Left renal pelvis (tissue), 4 donors: Measurements from ENCODE around the gene MED28. TPM values are rescaled to one million over a fixed set of nuclear protein-coding genes. Genes with fewer than 3 reads are reported as not detected.
"Not testable (repeated sequence)": the region's sequence is repeated elsewhere in the genome, so short reads cannot be mapped to it uniquely, and the experiment has no call there.

Experiments used
- DNase-seq, 4 donors: peaks; one replicate each; pipeline ENCODE4 v3.0.0-alpha.2; 2013; ENCODE audit warnings: low read depth in 4 of 4, low spot score in 3 of 4
- polyA plus RNA-seq, 4 donors: library from polyadenylated mRNA; unstranded; fragments of 120-200 nt; gene quantifications; one replicate each; pipeline ENCODE4 v1.2.1, GENCODE V29; 2013; ENCODE audit not compliant: insufficient read length in 4 of 4

Gene MED28, protein sequence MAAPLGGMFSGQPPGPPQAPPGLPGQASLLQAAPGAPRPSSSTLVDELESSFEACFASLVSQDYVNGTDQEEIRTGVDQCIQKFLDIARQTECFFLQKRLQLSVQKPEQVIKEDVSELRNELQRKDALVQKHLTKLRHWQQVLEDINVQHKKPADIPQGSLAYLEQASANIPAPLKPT
- polyA plus RNA-seq = 10 to 100 TPM; 55.3 to 69.3 (median 67.1) TPM

DNA sequence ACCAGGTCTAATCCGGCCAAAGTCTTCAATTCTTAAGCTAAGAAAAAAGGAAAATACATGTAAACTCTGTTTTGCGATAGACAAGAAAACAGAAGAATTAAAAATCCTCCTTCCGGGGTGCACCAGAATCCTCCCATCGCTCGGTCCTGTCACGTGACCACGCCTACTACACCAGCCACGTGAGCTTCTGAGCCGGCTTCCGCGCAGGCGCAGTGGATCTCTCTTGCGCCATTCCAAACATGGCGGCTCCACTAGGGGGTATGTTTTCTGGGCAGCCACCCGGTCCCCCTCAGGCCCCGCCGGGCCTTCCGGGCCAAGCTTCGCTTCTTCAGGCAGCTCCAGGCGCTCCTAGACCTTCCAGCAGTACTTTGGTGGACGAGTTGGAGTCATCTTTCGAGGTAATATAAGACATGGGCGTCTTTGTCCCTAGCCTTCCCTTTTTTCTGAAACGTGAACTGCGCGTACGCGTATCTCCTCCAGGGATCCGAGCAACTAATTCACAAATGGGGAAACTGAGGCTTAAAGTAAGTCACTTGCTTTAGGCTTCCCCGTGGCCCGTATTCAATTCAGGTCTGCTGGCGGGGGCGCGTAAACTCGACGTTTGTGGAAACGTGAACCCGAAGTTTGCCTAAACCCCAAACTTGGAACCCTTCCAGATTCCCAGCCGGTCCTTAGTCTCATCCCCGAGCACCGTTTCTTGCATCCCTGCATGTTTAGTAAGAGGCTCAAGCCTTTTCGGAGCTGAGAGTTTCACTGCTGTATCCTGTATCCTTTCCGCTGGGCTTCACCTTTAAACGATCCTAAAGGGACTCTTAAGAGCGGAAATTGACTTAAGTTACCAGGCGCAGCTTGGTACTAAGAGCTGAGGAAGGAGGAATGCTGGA lies at the start of gene MED28:
Gene MED28, plus strand, starts transcription at position 226 of the 884 bp plus-strand sequence. Its CDS starts 14 bp downstream, at position 240.
- DNase-seq = peak; percentile 88 to 91 (median 90)

DNA sequence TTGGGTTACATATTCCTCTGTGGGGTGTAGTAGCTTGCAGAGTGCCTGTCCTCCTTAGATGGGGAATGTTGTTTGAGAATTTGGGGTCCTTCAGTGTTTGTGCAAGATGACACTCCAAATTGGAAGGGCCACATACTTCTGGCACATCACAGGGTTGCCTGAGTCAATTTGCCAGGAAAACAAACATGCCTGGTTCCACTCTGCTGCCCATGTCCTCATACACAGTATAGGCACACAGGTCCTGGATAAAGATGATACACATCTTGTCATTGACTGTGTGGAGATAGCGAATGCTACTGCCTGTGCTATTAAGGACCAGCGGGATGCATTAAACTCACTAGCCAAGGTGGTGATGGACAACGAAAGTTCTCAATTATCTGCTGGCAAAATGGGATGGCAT lies 48.6 kb upstream of the MED28 start:
- no peak for DNase-seq

DNA sequence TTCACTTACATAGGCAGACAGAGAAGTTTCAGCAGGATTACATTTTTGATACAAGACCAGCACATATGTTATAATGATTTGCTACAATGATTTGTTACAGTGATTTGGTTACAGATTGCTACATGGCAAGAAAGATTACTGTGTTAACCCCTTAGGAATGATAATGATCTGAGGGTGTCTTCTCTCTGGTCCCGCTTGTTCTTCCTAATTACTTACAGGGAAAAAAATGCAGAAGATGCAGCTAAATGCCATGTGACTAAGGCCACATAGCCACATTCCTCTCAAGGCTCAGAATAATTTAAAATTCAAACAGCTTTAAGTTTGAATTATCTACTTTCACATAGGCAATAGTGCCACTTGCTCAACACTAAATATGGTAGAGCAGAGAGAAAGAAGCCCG lies 47.2 kb upstream of the MED28 start:
- DNase-seq = no peak

DNA sequence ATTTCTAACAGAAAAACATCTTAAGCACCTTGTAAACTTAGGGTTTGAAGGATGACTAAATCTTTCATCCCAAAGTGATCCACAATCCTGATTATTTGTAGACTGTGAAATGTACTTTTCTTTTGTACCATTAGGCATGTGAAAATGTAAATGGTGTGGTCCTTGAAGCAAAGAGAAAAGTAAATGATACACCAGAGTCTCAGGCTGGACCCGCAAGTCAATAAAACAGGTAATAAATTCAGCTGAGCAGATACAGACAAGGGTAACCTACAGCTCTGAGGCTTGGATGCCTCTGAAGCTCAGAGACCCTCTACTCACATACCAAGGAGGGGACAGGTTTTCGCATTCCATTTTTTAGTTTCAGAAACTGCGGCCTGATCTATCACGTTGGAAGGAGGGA lies 40.2 kb upstream of the MED28 start:
- no peak for DNase-seq

DNA sequence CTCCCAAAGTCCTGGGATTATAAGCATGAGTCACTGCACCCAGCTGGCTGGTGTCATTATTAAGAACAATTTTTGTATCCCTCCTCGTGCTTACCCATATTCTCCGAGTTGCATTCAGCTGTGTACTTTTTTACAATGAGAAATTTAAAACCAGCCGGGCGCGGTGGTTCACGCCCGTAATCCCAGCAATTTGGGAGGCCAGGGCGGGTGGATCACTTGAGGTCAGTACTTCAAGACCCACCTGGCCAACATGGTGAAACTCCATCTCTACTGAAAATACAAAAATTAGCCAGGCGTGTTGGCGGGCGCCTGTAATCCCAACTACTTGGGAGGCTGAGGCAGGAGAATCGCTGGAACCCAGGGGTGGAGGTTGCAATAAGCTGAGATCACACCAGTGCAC lies 39.3 kb upstream of the MED28 start:
- not testable (repeated sequence) for DNase-seq

DNA sequence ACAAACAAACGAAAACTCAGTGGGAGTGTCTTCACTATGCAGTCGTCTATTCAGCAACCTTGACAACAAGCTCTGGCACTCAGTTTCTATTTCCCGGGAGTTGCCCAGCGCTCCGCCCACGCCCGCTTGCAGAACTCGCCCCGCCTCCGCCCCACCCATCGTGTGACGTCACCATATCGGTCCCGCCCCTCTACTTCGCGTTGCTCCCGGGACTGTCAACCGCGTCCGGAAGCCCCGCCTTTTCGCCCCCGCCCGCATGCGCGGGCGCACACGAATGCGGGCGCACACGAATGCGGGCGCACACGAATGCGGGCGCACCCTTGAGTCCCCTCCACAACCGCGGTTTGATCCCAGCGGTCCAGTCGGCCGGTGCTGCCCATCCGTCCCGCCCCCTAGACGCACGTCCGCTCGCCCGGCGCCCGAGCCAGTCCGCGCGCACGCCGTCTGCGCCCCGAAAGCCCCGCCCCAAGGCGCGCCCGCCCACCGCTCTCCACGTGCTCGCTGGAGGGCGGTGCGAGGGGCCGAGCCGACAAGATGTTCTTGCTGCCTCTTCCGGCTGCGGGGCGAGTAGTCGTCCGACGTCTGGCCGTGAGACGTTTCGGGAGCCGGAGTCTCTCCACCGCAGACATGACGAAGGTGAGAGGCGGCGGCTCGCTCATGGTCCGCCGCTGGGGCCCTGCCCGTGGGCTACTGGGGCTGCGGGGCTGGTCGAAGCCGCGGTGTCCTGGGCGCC lies 37.3 kb upstream of the MED28 start, which contains the start of gene LAP3:
Gene LAP3, plus strand, starts transcription at position 267 of the 733 bp plus-strand sequence. Its CDS starts 268 bp downstream, at position 535.
- peak; percentile 92 to 94 (median 93) for DNase-seq

DNA sequence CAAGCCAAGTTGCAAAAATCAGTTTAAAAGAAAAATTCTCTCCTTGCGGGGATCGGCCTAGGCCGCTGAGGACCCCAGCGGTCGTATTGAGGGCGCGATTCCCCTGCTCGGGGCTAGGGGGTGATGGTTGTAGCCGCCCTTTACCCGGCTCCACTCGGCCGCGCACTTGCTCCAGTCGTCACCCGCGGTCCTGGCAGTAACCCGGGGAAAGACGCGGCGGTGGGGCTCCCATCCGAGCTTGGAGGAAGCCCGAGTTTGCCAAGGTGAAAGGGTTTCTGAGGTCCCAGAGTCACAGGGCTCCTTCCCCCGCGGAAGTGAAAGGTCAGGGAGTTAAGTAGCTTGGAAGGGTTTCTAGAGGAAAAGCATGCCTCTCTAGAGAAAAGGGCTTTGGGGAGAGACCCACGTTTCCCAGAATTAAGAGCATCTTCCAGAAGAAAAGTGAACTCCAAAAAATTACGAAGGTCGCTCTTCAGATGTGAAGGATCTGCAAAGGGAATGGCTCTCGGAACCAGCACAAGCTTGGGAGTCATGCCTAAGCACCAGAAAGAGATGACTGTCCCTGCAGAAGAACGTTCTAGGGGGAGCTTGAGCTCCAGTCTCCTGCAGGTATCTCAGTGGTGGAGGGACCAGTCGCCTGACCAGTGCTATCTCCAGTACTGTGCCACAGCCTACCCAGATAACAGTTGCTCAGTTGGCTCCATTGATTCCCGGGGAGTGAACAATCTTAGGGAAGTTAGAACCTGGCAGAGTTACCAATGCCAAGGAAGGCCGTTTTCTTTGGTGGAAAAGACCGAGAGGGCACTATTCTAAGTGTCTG lies 36.6 kb upstream of the MED28 start:
- DNase-seq = no peak

DNA sequence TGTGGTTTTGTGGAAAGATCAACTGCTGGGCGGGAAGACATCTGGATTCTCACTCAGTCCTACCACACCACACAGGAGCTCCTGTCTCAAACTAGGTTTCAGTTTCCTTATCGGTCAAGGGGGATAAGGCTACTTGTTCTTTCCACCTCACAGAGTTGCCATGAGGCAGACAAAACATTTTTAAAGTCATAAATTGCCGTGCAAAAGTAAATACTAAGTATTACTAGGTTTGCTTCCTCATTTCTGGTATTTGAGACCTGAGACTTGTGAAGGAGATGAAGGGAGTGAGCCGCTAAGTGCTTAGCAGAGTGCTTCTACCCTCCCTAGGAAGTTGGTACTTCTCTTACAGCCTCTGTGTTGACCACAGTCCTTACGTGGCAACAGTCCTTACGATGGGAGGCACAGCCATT lies 36.0 kb upstream of the MED28 start:
- no peak for DNase-seq

DNA sequence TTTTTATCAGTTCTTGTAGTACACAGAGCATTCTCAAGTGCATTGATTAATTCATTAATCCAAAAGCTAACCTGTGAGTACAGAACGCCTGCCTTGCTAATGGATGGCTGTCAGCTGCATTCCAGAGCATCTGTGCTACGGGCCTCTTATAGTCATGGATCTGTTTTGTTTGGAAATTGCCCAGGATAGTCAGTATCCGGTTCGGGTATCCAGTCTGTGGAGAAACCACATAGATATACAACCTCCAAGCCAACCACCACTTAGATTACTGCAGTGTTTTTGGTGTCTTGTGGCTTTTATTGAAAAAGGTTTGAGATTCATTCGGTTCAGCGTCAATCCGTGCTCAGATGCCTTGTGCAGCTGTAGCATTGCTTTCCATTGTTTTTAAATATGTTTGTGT lies 33.5 kb upstream of the MED28 start:
- no peak for DNase-seq

DNA sequence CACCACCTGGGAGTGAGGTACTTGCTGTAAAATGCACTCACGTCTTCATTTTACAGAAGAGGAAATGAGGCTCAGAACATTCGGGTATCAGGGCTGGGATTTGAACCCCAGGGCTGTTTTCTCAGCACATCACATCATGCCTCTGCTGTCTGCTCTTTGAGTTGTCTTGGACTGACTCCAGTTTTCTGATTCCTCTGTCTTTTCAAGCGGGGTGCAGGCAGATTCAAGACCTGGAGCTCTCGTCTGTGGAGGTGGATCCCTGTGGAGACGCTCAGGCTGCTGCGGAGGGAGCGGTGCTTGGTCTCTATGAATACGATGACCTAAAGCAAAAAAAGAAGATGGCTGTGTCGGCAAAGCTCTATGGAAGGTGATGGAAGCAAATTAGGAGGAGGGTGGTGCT lies 31.2 kb upstream of the MED28 start:
- no peak for DNase-seq

DNA sequence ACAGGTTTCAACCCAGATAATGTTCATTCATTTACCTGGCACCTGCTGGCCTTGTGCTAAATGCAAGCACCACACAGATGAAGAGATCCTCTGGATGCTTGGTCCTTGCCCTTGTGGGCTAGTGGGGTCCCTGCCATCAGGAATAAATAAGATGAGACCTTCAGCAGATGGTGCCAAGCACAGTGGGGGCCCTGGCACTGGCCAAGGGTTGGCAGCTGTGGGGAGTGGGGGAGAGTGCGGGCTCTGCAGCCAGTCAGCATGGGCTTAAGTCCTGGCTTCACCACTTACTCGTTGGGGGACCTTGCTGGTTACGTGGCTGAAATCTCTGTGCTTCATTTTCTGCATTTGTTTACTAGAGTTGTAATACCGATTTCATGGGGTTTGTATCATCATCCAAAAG lies 30.5 kb upstream of the MED28 start:
- DNase-seq = no peak

DNA sequence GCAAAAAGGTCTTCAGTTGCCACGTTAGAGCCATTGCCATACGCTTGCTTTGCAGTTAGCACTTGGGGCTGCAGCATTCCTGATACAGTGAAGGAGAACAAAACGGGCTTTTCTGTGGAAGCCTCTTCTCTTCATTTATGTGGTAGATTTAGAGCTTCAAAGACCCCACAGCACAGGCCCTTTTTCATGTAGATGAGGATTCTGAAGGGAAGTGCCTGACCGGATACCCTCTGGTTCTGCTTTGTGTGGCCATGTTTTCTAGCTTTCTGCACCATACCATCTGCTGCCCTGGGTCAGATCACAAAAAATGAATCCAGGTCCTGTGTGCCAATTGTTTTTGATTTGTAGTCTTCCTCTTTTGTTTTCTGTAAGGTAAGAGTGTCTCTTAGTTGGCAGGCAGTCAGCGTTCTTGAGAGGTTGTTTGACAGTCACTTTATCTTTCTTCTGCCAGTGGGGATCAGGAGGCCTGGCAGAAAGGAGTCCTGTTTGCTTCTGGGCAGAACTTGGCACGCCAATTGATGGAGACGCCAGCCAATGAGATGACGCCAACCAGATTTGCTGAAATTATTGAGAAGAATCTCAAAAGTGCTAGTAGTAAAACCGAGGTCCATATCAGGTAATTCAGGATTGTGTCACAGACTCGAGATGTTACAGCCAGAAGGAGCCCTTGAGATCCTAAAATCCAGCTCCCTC lies 29.8 kb upstream of the MED28 start:
- DNase-seq = no peak

DNA sequence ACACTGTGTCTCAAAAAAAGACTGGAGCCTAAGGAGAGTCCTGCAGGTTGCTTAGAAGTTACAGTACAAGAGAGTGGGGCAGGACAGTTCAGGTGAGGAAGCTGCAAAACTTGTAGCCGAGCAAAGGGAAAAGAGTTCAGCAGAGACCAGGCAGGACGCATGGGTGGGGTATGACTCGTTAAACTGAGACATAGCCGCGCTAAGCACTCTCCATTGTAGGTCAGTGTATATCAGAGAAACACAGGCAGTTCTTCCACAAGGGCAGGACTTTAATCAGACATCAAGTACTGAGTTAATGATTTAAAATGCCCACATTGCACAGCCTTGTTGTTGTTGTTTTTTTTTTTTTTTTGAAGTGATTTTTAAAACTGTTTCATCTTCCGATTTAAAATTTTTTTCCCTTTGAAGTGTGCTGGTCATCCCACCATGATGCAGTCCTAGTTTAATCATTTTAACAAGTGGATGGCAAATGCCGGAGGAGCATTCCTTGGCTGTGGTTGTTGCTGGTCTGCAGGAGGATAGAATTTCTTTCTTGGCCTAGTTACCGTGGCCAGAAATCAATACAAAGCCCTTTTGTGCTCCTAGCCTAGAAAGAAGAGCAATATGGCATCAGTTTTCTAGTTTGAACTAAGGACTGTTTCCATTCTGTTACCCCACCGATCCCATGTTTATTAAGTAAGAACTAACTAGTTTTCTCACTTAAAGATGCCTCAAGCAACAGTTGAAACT lies 27.2 kb upstream of the MED28 start:
- DNase-seq = no peak

DNA sequence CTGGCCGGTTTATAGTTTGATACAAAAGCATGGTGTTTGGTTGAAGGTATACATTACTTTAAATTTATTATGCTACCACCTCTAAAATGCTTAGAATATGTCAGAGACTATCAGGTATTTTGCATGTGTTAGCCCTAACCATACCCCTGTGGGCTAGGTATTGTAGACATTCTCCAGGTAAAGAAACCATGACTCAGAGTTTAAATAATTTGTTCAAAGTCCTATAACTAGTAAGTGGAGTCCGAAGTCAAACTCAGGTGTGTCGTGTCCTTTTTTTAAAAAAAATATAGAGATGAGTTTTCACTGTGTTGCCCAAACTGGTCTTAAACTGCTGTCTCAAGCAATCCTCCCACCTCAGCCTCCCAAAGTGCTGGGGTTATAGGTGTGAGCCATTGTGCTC lies 25.1 kb upstream of the MED28 start:
- no peak for DNase-seq

DNA sequence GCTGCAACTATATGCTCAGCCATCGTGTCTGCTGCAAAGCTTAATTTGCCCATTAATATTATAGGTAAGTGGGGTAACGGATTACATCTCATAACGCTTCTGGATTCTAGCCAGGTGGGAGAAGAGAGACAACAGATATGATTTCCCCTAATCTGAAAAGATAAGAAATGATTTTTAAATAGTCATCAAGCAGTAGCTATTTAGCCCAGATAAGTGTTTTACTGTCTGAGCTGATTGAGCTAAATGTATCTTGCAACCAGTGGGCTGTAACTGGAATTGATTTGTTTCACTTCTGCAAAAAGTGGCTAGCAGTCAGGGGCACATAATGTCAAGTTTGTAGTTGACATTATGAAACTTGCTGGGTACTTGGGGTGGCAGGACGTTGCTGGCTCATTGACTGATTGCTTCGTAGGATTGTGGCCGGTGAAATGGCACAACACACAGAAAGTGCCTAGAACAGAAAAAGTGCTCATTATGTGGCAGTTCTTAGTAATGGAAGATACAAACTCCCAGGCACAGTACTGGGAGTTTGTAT lies 18.9 kb upstream of the MED28 start:
- DNase-seq = no peak

DNA sequence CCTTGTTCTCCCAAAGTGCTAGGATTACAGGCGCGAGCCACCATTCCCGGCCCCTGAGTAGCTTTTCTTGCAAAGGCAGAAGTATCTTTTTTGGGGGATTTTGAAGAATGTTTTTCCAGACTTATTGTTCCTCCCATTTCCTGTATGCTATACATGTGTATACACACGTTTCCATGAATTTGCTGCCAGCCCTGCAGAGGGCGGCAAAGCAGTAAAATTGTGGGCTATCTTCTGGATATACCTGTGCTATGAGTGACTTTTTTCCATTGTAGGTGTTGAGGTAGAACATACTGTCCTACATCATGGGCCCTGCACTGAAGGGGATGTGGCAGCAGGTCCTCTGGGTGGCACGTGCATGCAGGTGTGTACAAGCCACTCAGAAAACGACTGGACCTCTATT lies 16.9 kb upstream of the MED28 start:
- DNase-seq = no peak

DNA sequence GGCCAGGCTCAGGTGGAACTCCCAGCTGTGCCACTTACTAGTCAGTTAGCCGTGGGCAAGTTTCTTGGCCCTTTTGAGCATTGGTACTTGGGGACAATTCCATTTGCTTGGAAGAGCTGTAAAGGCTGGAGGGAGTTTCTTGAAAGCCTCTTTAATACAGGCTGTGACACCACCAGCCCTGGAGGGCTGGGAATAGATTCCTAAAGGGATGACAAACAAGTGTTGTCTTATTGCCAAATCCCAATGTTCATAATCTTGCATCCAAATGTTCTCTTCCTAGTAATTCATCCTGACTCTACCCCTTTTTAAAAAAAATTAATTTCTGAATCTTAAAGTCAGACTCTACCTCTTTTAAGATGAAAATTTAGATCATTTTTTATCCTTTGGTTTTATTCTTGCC lies 14.6 kb upstream of the MED28 start:
- no peak for DNase-seq

DNA sequence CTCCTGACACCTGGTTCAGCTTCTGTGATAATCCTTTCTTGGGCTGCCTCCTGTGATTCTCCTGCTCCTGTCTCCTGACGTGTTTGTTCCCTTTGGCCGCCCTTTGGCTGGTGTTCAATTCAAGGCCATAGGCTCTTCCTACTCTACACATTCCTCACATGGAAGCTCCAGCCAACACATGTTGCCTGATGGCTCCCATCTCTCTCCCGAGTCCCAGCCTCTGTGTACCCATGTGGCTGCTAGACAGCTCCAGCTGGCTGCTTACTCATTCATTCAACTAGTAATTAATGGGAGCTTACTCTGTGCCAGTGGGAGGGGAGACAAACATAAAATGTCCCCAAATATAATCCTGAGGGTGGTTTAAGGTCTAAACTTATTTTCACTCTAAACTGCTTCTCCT lies 9.2 kb upstream of the MED28 start:
- DNase-seq = no peak
